GM23248 (cell line): ENCODE data around the gene FAM163B.

Source experiments
- EZH2 ChIP-seq: fragments of 200-600 bp; sonication (generic); IDR thresholded peaks from 2 replicates; pipeline ENCODE4 v1.6.1; 2018; ENCODE audit warnings: antibody characterized with exemption, mild to moderate bottlenecking; ENCODE audit not compliant: insufficient read depth, poor library complexity, severe bottlenecking
- EZH2phosphoT487 ChIP-seq: fragments of 200-600 bp; sonication (generic); IDR thresholded peaks from 2 replicates; pipeline ENCODE4 v1.6.1; 2018; ENCODE audit warnings: antibody characterized with exemption, moderate library complexity, mild to moderate bottlenecking, low read depth; ENCODE audit not compliant: insufficient read depth

DNA sequence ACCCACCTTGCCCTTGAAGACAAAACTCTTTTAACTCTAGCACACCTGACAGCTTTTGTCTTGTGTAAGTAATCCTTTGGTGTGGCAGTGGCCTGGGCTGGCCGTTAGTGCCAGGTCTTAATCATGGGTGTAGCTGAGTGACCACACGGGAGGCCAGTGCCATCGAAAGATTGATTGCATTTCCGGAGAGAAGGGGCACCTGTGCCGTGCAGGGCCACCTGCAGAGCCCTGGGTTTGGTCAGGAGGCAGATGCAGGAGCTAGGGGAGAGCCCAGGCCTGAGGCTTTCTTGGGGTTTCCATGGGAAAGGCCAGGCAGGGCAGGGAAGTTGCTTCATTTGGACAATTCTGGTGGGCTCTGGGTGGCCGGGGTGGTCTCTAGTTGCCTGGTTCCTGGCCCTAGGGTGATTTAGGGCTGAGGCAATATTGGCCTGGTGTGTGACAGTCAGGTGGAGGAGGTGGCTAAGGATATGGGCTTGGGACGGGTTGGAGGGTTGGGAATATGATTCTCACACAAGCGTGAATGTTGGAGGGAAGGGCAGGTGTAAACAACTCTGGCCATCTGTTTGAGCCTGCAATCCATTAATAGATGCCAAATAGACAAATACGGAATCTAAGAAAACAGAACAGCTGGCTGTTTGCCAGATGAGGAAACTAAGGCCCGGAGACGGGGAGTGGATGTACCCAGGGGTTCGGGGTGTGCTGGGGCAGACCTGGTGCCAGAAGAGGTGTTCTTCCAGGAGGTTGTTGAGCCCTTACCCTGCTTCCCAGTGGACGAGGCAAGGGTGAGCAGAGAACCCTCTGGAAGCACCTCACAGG is 31.6 kb upstream of the FAM163B start:
- TF ChIP-seq EZH2 (no peak), EZH2phosphoT487 (no peak)
